Activated CD8-positive, alpha-beta memory T cell treated with anti-CD3 and anti-CD28 coated beads, Interleukin-2, amount 50 U/mL, for 48 hours (primary cell): ENCODE results near the gene BARX2.
A peak's percentile ranks its signal among the peaks of the same experiment; 100 is the strongest.

Experiments
- DNase-seq: peaks from one replicate; pipeline ENCODE4 v3.0.0-alpha.2; 2020

Gene BARX2

DNA sequence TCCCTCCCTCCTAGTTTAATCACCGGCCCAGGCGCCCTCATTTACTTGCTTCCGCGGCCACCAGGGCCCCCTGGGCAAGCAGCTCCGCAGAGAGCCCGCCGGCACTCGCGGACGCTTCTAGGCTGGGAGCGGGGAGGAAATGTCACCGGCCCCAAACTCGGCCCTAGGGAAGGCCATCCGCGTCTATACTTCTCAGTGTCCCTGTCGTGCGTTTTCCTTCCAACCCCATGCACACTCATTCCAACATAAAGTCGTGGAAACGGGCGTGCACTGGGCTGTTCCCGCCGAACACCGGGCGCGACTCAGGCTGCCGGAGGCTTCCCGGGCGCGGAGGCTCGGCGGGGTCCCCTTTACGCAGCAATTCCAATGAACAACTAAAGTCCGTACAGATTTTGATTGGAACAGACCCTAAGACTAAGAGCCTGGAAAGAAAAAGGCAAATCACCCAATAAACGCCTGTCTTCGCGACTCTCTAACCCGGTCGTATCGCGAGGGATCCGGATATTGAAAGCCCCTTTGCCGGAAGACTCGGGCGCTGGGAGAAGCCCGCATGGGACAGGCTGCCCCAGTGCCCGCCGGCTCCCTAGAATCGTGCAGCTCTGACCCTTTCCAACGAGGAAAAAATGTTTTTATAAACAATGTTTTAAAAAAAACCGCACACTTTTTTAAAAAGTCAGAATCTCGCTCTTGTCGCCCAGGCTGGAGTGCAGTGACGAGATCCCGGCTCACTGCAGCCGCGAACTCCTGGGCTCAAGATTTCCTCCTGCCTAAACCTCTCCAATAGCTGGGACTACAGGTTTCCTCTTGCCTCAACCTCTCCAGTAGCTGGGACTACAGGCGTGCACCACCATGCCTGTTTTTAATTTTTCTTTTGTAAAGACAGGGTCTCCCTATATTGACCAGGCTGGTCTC lies 1.3 kb upstream of the BARX2 start:
- peak; percentile 57 for DNase-seq

DNA sequence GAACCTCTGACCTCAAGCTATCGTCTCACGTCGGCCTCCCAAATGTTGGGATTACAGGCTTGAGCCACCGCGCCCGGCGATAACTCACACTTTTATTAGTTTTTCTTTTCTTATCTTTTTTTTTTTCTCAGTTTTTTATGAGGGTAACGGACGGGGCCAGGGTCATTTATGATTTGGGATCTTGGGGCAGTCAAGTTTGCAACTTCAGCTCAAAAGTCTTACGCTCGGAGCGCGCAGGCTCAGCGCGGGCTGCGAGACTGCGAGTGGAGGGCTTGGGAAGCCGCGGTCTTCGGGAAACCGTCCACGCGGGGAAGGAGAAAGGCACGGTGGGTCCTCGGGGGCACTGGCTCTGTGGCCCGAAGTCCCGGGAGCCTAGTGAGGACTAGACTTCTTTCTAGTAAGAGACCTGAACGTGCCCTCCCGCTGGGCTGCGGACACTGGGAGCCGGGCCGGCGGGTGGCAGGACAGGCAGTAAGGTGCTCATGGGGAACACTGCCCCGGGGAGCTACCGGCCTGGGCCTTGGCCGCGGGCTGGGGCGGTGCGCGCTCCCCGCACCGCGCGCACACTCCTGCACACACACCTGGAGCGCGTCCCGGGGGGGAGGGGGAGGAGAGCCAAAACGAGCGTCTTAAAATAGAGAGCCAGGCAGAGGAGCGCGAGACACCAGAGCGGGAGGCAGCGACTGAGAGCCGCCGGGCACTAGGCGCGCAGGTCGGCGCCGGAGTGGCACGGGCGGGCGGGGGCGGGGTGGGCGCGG lies 476 bp upstream of the BARX2 start:
- peak; percentile 60 for DNase-seq

- DNase-seq: no peak
These were observed 1.2 kb downstream of the BARX2 start for GRCh38 chr11:129376658-129377341.

- DNase-seq: no peak
These were observed 2.1 kb downstream of the BARX2 start for GRCh38 chr11:129377739-129378138.

GRCh38 chr11:129380413-129380812 lies 4.8 kb downstream of the BARX2 start:
- no peak for DNase-seq

GRCh38 chr11:129382583-129382982 lies 6.9 kb downstream of the BARX2 start:
- DNase-seq: no peak

DNA sequence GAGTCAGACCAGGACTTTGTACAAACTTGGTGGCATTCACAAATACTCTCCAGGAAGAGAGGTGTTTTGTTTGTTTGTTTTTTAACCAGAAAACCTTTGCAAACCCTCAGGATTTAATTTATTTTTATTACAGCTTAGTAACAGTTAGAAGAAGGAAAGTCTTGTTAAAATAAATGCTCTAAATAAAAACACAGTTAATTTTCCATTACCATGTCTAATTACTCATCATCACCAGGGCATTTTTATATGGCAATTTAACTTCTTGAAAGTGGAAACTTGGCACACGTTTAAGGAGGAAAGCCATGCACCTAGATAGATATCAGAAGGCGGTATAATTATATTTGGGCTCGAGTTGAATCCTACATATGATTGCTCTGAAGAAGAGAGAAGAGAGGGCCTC lies 7.4 kb downstream of the BARX2 start:
- no peak for DNase-seq

GRCh38 chr11:129383502-129383901 lies 7.9 kb downstream of the BARX2 start:
- DNase-seq: no peak

DNA sequence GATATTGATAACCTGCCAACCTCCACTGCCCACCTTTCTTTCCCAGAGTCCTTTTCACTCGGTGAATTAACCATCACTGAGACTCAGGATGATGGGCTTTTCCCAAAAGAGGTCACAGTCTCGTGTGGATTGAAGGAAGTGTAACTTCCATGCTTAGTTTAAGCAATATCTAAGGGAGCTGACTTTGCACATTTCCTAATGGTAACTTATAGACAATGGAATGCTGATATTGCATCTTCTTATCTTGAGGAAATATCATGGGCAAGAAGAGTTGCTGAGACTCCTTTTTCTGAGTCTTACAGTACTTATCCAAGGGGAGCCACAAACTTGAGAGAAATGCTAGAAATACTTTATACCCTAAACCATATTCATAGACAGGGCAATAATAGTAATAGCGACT lies 8.8 kb downstream of the BARX2 start:
- no peak for DNase-seq

DNA sequence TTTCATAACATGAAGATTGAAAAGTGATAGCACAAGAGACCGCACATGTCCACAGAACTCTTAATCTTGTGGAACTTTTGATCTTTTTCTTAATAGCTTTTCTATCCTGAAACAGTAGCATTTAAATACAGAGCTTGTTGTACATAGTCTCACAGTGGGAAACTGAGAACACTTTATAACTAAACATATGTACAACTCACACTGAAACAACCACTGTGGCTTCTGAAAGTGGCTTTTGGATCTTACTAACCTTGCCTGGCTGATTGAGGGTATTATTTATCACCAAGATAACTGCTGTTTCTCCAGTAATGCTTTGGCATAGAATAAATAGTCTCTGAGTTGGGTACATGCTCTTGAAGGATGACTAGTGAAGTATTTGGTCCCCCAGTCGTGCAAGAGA lies 10.2 kb downstream of the BARX2 start:
- no peak for DNase-seq

DNA sequence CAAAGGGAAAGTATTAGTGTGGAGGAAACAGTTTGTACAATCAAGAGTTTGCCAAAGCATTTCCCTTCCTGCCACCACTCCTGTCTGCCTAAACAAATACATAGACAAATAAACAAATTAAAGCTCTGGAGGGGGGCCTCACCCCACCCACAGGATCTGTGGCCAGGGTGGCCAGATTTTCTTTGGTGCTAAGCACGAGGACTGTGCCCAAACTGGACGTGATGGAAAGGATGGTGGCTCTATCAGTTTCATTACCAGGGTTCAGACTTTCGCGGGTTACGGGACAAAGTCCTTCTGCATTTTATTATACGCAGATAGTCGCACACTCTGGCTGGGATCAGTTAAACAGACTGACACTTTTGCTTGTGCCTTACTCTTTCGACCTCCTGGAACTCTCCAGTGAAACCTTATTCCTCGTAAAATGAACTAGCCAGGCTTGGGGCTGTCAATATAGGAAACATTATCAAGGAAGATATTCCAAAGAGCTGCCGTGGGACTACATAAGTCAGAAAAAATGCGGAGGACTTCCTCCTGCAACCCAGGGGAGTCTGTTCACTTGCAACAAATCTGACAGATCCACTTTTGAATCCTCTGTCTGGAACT lies 11.2 kb downstream of the BARX2 start:
- DNase-seq: no peak

GRCh38 chr11:129387434-129387833 lies 11.8 kb downstream of the BARX2 start:
- no peak for DNase-seq

- DNase-seq: no peak
These were observed 13.2 kb downstream of the BARX2 start for GRCh38 chr11:129388824-129389223.

DNA sequence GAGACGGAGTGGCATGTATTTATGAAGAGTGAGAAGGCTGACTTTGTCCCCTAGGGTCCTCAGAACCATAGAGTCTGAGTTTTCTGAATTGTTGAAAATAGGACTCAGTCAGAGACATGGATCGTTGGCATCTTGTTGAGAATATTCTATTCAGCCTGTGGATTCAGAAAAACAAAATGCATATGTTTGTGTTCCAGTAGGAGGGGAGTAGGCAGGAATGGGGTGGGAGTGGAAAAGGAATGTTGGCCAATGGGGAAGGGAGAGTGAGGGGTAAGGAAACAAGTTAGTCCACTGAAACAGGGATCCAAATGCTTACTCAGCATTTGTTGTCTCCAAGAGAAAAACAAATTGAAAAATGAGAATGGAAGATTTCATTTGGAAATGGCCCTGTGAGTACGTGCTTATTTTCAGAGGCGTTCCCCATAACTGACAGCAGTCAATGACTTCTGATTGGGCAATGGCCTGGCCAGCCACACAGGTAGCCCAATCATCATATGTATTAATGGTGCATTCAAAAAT lies 14.7 kb downstream of the BARX2 start:
- DNase-seq: no peak

- DNase-seq: no peak
These were observed 15.7 kb downstream of the BARX2 start for GRCh38 chr11:129391360-129391759.

GRCh38 chr11:129391821-129392220 lies 16.2 kb downstream of the BARX2 start:
- DNase-seq: no peak

GRCh38 chr11:129392995-129393394 lies 17.3 kb downstream of the BARX2 start:
- no peak for DNase-seq

- DNase-seq: no peak
These were observed 19.1 kb downstream of the BARX2 start for GRCh38 chr11:129394709-129395108.

GRCh38 chr11:129395432-129395831 lies 19.8 kb downstream of the BARX2 start:
- DNase-seq: no peak

DNA sequence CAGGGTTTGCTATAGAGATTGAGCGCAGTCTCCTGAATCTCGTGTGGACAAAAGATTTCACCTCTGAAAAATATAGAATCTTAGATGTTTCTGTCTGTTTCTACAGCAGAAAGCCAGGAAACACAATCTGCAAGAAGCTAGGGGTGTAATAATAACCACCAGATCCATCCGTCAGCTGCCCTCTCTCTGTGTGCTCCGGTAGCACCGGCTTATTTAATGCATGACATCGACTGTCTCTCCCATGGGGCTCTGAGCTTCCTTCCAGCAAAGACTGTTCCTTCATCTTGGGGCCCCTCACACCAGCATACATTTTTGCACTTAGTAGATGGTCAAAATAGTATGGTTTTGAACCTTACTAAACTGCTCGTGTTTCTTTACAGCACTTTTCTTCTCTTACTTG lies 20.2 kb downstream of the BARX2 start:
- DNase-seq: no peak

GRCh38 chr11:129396454-129396853 lies 20.8 kb downstream of the BARX2 start:
- no peak for DNase-seq

DNA sequence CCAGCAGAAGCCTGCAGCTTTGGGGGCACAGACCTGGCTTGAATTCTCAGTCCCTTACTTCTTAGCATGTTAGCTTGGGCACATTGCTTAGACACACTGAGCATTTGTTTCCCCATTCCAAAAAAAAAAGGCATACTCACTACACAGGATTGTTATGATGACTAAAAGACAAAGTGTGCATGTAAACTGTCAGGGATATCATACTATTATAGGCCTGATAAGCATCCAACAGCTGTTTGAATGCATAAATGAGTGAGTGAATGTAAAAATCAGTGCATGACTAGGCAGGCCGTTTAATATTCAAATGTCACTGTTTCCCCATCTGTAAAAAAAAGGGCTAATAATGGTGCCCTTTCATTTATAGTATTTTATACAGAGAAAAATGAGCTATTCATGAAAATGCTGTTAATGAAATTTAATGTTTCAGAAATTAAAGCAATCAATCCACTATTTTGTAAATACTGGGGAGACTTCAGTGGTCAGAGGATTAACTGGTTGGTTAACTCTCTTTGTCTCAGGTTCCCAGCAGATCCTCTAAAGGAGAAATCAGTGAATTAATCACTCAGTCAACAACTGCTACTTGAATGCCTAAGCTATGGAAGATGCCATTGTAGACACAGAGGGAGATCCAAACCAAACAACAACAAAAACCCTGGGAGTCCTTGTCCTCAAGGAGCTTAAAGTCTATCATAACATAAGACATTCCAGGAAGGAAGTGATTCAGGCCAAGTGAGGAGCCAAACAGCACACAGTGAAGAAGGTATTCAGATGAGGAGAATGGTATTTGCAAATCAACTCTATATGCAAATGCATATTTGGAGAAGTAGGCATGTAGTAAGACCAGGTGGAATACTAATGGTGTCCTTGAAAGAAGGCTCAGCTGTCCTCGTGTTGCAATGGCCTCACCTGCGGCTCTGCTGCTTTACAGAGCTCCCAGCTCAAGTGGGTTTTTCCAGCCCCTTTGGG lies 26.8 kb downstream of the BARX2 start:
- no peak for DNase-seq
